ENCODE data around the gene REEP2.

DNA sequence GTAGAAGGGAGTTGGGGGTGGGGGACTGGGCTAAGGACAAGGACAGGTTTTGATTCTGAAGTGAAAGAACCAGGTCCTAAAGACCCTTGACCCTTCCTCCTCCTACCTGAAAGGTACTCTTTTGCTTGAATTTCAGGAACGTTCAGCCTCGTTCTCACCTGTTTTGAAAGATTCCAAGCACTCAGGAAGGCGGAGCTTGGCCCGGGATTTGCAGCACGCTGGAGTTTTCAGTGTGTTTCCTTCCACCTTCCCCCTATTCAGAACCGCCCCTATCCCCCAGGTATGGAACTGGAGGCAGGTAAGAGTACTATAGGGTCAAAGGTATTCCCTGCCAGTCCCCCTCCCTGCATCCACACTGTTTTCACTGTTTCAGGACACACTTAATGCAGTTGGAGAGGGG, 33.5 kb downstream of the REEP2 start:
- TF ChIP-seq, protein P1, sequence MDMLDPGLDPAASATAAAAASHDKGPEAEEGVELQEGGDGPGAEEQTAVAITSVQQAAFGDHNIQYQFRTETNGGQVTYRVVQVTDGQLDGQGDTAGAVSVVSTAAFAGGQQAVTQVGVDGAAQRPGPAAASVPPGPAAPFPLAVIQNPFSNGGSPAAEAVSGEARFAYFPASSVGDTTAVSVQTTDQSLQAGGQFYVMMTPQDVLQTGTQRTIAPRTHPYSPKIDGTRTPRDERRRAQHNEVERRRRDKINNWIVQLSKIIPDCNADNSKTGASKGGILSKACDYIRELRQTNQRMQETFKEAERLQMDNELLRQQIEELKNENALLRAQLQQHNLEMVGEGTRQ (IDR thresholded peaks at IDR 0.05; ENCODE audit: borderline replicate concordance, low read depth, low read length): no peak
- TF ChIP-seq, protein P2, sequence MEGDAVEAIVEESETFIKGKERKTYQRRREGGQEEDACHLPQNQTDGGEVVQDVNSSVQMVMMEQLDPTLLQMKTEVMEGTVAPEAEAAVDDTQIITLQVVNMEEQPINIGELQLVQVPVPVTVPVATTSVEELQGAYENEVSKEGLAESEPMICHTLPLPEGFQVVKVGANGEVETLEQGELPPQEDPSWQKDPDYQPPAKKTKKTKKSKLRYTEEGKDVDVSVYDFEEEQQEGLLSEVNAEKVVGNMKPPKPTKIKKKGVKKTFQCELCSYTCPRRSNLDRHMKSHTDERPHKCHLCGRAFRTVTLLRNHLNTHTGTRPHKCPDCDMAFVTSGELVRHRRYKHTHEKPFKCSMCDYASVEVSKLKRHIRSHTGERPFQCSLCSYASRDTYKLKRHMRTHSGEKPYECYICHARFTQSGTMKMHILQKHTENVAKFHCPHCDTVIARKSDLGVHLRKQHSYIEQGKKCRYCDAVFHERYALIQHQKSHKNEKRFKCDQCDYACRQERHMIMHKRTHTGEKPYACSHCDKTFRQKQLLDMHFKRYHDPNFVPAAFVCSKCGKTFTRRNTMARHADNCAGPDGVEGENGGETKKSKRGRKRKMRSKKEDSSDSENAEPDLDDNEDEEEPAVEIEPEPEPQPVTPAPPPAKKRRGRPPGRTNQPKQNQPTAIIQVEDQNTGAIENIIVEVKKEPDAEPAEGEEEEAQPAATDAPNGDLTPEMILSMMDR (IDR thresholded peaks at IDR 0.05): no peak
- TF ChIP-seq EP300 (IDR thresholded peaks at IDR 0.05; ENCODE audit: borderline replicate concordance in 1 of 2, low read depth in 1 of 2, low read length in 1 of 2) (no peak), GATA2 (CRISPR knock-in tag; IDR thresholded peaks at IDR 0.05) (no peak), POLR2AphosphoS5 (IDR thresholded peaks at IDR 0.05; ENCODE audit: low read depth, low read length) (no peak), FOXJ3 (CRISPR knock-in tag; IDR thresholded peaks at IDR 0.05) (no peak), SIN3A (IDR thresholded peaks at IDR 0.05; ENCODE audit: borderline replicate concordance, low read depth, low read length) (no peak), MXI1 (IDR thresholded peaks at IDR 0.05; ENCODE audit: low read depth, low read length) (no peak)
